ENCODE measurements around the gene EVX2.

- TF ChIP-seq, protein P1, sequence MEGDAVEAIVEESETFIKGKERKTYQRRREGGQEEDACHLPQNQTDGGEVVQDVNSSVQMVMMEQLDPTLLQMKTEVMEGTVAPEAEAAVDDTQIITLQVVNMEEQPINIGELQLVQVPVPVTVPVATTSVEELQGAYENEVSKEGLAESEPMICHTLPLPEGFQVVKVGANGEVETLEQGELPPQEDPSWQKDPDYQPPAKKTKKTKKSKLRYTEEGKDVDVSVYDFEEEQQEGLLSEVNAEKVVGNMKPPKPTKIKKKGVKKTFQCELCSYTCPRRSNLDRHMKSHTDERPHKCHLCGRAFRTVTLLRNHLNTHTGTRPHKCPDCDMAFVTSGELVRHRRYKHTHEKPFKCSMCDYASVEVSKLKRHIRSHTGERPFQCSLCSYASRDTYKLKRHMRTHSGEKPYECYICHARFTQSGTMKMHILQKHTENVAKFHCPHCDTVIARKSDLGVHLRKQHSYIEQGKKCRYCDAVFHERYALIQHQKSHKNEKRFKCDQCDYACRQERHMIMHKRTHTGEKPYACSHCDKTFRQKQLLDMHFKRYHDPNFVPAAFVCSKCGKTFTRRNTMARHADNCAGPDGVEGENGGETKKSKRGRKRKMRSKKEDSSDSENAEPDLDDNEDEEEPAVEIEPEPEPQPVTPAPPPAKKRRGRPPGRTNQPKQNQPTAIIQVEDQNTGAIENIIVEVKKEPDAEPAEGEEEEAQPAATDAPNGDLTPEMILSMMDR (IDR thresholded peaks at IDR 0.05; ENCODE audit: low read depth, low read length, missing input control): no peak
- no peak for TF ChIP-seq GABPA (IDR thresholded peaks at IDR 0.05 in 1 of 2, conservative IDR thresholded peaks at IDR 0.05 in 1 of 2)
- TF ChIP-seq HNF4A (conservative IDR thresholded peaks at IDR 0.05): no peak
- TF ChIP-seq MAX (IDR thresholded peaks at IDR 0.05): no peak
- TF ChIP-seq ATF3 (IDR thresholded peaks at IDR 0.05): no peak
- no peak for TF ChIP-seq TAF1 (conservative IDR thresholded peaks at IDR 0.05)
- TF ChIP-seq REST (IDR thresholded peaks at IDR 0.05): no peak
These were observed 37.7 kb upstream of the EVX2 start for GRCh38 chr2:176121190-176122051.

All from liver (tissue), 3 donors.